ENCODE results near the gene LALBA.
"Not testable (repeated sequence)": the region's sequence is repeated elsewhere in the genome, so short reads cannot be mapped to it uniquely, and the experiment has no call there.

The LALBA gene

DNA sequence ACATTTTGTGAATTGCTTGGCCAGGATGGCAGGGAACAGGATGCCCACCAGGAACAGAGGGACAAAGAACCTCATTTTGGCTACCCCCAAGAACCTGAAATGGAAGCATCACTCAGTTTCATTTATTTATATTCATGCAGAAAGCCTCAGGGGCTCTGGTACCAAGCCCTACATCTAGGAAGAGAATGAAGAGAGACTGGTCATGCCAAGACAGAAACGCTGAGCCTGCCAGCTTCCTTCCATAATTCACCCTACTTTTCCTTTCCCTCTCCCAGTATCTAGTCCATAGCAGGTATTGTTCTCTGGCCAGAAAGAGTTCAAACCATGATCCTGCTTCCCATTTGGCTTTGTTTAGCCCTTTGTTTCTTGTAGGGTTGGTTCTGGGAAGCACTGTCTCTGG lies at the start of gene LALBA:
TSS of gene LALBA (minus strand) at position 101 of the 400 bp plus-strand sequence. CDS start at position 75, 26 bp downstream.
- DNase-seq (ENCODE audit: low read depth), result no peak

DNA sequence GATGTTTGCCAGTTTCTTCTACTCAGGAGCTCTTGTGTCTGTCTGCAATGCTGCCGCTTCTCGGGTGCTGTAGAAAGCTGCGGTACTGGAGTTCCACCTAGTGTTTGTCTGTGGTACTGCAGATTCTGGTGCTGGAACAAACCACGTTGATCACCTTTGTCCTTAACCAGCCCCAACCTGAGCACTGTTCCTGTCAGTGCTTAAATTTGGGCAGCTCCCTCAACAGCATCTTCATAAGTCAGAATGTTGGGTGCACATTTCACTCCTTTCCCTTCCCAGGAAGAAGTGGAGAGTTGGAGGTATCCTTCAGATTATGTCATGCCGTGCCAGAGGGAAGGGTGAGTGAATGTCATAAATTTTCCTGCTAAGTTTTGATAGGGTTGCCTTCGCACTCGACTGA lies 48.7 kb upstream of the LALBA start:
- peak; percentile 73 for DNase-seq (ENCODE audit: low read depth)

- DNase-seq (ENCODE audit: low read depth), result no peak
Observed at GRCh38 chr12:48615681-48616080, 45.8 kb upstream of the LALBA start.

DNA sequence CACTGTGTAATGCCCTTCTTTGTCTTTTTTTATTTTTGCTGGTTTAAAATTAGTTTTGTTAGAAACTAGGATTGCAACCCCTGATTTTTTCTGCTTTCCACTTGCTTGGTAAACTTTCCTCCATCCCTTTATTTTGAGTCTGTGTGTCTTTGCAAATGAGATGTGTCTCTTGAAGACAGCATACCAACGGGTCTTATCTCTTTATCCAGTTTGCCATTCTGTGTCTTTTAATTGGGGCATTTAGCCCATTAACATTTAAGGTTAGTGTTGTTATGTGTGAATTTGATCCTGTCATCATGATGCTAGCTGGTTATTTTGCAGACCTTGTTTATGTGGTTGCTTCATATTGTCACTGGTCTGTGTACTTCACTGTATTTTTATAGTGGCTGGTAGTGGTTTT lies 43.5 kb upstream of the LALBA start:
- no peak for DNase-seq (ENCODE audit: low read depth)

DNA sequence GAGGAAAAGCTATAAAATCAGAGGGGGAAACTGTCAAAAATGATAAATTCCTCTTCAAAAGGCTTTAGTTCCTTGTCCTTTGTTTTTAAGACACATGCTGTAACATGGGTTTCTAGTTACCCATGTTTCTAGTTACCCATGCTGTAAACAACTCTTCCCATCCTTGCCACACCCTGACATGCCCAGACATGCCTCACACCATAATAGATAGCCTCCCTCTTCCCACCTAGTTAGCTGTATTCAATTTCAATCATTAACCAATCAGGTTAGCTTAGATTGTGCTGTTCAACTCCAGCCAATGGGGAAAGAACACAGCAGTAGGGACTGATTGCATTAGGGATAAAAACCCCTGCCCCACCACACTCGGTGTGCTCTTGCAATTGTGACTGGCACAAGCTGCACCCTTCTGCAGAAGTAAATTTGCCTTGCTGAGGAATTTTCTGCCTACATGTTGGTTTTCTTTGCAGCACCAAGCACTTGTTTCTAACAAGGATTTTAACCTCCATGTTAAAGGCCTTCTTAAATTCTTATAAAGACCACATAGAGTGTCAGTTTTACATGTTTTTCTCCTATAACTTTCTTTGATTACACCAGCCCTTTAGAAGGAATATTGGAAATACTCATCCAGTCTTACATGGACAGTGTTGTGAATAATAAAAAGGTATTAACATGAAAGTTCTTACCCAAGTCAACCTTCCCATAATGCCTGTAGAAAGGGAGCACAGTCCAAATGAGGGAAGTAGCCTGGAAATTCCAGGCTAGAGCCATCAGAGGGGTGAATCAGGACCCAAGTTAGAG lies 32.5 kb upstream of the LALBA start:
- no peak for DNase-seq (ENCODE audit: low read depth)

GRCh38 chr12:48601013-48601756 lies 31.3 kb upstream of the LALBA start:
- peak; percentile 65 for DNase-seq (ENCODE audit: low read depth)

DNA sequence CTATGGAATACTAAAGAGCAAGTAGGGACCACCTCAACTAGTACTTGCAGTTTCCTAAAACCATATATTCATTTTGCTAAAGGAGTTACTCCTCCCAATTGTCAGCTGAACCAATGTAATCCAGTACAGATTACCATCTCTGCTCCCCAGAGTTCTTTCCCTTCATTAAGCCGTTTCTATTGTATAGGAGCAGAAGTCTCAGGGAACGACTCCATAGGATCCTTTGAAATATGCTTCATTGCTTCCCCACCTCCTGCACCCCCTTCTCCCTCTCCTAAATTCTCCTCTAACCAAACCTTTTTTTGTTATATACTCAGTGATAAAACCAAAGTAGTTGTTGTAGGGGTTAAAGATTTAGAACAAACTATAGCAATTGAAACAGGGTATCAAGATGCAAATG lies 30.7 kb upstream of the LALBA start:
- no peak for DNase-seq (ENCODE audit: low read depth)

DNA sequence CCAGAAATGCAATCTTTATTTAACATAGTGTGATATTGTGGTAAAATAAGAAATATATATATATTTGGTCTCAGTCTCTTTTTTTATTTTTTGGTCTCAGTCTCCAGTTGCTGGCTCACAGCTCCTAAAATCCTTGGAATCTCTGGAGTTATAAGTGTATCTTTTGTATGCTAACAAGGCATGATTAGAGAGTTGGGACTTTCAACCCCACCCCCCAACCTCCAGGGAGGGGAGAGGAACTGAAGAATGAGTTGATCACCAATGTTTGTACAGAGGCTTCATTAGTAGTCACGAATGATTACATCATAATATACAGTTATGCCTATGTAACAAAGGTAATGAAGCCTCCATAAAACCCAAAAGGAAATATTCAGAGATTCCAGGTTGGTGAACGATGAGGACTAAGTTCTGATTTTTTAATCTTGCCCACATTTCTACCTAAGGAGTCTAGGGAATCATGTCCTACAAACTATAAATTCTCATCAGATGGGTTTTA lies 22.8 kb upstream of the LALBA start:
- no peak for DNase-seq (ENCODE audit: low read depth)

DNA sequence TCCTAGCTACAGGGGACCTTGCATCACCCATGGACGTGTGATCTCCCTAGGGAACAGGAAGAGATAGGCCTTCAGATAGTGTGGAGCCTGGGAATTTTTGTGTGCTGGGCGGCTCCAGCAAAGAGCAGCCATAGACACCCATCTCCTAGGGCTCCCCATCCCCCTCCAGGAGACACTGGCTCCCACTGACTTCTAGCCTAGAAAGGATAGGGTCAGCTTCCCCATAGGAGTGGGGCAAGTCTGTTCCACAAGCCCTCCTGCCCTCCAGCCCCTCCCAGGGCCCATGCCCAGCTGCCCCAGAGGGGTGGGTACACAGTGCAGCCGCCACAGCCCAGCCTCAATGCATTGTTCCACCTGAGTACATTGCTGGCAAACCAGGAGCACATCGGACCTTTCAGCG lies 16.5 kb upstream of the LALBA start:
- no peak for DNase-seq (ENCODE audit: low read depth)

DNA sequence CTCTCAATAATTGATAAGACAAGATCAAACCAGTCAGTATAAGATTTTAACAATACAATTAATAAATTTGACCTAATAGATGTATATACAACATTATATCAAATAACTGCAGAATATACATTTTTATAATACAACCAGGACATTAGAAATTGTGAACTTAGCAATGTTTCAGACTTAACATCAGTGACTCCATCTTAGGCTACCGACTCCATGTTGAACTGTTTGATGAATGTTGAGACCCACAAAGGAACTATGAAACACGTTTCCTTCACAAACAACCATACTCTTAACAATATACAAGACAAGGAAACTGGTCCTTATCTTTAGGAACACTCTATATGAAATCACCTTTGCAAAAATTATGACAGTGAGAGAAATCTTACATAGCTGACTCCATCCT lies 13.9 kb upstream of the LALBA start:
- DNase-seq (ENCODE audit: low read depth), result no peak

DNA sequence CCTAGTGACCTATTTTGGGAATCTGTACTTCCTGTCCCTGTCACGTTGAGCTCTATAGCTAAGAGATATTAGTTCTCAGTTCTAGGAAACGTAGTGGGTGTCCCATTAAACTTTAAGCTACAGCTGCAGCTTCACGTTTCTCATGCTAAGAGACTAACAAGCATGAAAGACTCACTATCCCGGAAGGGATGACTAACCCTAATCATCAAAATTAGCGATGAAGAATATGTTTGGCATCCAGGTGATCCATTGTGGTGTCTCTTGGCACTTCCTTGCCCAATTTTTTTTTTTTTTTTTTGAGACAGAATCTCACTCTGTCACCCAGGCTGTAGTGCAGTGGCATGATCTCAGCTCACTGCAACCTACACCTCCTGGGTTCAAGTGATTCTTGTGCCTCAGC lies 11.0 kb upstream of the LALBA start:
- DNase-seq (ENCODE audit: low read depth), result no peak

DNA sequence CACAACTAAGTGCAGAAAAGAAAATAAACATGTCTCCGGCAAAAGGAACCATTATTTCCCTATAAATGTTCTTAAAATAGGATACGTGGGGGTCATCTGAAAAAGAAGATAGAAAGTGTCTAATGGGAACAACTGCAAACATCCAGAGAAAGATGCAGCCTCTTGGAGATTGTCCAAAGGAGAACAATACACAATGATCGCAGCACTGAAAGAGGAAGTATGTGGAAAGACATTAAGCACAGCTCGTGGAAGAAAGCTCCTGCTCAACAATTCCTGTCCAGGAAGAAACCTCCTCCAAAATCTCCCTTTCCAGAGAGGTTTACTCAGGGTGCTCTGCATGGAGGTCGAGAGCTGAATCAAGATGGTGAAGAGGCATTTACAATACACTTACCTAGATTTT lies 2.5 kb upstream of the LALBA start:
- no peak for DNase-seq (ENCODE audit: low read depth)

DNA sequence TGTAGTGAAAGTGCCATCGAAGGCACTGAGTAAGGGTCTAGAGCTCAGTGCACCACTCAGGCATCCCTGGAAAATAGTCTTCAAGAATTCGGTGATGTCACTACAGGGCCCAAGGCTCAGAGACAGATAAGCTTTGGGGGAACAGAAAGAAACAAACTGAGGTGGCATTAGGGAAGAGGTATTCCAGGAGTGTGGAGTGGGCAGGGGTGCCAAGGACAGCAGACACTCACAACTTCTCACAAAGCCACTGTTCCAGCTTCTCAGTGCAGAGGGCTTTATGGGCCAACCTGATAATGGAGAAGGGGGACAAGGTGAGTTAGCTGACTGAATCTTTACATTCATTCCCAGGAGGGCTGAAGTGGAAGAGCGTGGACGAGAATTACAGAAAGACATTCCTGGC lies 2.1 kb downstream of the LALBA start:
- no peak for DNase-seq (ENCODE audit: low read depth)

GRCh38 chr12:48557919-48558318 lies 11.9 kb downstream of the LALBA start:
- DNase-seq (ENCODE audit: low read depth), result no peak

- no peak for DNase-seq (ENCODE audit: low read depth)
Observed at GRCh38 chr12:48556631-48557030, 13.2 kb downstream of the LALBA start.

DNA sequence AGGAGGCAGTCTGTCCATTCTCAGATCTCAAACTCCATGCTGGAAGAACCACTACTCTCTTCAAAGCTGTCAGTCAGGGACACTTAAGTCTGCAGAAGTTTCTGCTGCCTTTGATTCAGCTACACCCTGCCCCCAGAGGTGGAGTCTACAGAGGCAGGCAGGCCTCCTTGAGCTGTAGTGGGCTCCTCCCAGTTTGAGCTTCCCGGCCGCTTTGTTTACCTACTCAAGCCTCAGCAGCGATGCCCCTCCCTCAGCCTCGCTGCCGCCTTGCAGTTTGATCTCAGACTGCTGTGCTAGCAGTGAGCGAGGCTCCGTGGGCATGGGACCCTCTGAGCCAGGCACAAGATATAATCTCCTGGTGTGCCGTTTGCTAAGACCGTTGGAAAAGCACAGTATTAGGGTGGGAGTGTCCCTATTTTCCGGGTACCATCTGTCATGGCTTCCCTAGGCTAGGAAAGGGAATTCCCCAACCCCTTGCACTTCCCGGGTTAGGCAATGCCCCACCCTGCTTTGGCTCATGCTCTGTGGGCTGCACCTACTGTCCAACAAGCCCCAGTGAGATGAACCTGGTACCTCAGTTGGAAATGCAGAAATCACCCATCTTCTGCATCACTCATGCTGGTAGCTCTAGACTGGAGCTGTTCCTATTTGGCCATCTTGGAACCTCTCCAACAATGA lies 16.0 kb downstream of the LALBA start:
- not testable (repeated sequence) for DNase-seq (ENCODE audit: low read depth)

DNA sequence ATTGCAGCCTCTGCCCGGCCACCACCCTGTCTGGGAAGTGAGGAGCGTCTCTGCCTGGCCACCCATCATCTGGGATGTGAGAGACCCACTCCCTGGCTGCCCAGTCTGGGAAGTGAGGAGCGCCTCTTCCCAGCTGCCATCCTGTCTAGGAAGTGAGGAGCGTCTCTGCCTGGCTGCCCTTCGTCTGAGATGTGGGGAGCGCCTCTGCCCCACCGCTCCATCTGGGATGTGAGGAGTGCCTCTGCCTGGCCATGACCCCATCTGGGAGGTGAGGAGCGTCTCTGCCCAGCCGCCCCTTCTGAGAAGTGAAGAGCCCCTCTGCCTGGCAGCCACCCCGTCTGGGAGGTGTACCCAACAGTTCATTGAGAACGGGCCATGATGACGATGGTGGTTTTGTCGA lies 18.2 kb downstream of the LALBA start:
- not testable (repeated sequence) for DNase-seq (ENCODE audit: low read depth)

DNA sequence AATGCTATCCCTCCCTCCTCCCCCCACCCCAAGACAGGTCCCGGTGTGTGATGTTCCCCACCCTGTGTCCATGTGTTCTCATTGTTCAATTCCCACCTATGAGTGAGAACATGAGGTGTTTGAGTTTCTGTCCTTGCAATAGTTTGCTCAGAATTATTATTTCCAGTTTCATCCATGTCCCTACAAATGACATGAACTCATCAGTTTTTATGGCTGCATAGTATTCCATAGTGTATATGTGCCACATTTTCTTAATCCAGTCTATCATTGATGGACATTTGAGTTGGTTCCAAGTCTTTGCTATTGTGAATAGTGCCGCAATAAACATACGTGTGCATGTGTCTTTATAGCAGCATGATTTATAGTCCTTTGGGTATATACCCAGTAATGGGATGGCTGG lies 22.8 kb downstream of the LALBA start:
- DNase-seq (ENCODE audit: low read depth), result not testable (repeated sequence)

GRCh38 chr12:48545833-48546469 lies 23.9 kb downstream of the LALBA start:
- DNase-seq (ENCODE audit: low read depth), result no peak

- DNase-seq (ENCODE audit: low read depth), result peak; percentile 18
Observed at GRCh38 chr12:48542300-48542928, 27.4 kb downstream of the LALBA start.

- no peak for DNase-seq (ENCODE audit: low read depth)
Observed at GRCh38 chr12:48536602-48537001, 33.2 kb downstream of the LALBA start.

- DNase-seq (ENCODE audit: low read depth), result no peak
Observed at GRCh38 chr12:48532601-48533000, 37.2 kb downstream of the LALBA start.
